IPS-NIHi7 (cell line): ENCODE measurements around the gene TTBK2.
"Not testable (repeated sequence)": the region's sequence is repeated elsewhere in the genome, so short reads cannot be mapped to it uniquely, and the experiment has no call there.

Experiments used
- DNase-seq: peaks from one replicate; pipeline ENCODE4 v3.0.0; 2012; ENCODE audit warnings: mixed read lengths; ENCODE audit errors: extremely low spot score

TTBK2 gene

GRCh38 chr15:42908538-42908937 lies 12.0 kb downstream of the TTBK2 start:
- no peak for DNase-seq

DNA sequence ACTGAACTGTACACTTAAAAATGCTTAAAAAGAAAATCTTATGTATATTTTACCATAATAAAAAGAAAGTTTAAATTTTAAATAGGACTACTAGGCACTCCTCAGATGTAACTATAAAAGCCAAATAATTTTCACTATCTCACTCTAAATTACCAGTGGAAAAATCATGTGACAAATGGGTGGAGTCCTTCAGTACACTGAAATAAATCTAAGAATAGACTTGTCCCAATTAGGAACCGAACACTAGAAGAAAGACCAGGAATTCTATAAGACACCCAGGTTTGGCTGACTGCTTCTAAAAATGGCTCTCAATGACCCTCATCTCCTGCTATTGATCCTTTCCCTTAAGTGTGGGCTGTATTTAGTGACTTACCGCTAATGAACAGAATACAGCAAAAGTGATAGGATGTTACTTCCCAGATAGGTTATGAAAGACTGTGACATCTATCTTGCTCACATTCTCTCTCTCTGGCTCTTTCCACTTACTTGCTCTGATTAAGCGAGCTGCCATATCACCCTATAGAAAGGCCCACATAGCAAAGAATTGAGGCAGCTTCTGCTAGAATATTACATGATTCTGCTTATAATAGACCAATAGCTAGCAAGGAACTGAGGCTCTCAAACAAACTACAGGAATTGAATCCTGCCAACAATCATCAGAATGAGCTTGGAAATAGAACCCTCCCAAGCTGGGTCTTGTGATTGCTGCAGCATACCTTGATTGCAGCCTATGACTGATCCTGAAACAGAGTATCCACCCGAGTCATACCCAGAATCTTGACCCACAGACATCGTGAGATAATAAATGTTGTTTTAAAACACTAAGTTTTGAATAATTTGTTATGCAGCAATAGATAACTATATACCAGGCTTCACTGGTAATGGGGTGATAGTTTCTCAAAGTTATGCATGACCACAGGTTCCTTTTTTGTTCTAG lies 16.9 kb downstream of the TTBK2 start:
- no peak for DNase-seq

- not testable (repeated sequence) for DNase-seq
Measured at GRCh38 chr15:42893911-42894310, 26.7 kb downstream of the TTBK2 start.

DNA sequence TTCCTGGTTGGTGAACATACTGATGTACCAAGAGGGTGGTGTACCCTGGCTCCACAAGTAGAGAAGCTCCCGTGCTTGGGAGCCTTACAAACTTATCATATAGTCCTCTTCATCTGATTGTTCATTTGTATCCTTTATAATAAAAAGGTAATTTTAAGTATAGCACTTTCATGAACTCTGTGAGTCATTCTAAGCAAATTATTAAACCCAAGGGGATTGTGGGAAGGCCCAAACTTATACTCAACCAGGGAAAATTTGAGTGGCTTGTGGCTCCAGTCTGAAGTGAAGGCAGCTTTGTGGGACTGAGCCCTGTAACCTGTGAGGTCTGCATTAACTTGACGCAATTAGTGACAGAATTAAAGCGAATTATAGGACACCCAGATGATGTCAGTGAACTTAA lies 29.0 kb downstream of the TTBK2 start:
- DNase-seq, result no peak

DNA sequence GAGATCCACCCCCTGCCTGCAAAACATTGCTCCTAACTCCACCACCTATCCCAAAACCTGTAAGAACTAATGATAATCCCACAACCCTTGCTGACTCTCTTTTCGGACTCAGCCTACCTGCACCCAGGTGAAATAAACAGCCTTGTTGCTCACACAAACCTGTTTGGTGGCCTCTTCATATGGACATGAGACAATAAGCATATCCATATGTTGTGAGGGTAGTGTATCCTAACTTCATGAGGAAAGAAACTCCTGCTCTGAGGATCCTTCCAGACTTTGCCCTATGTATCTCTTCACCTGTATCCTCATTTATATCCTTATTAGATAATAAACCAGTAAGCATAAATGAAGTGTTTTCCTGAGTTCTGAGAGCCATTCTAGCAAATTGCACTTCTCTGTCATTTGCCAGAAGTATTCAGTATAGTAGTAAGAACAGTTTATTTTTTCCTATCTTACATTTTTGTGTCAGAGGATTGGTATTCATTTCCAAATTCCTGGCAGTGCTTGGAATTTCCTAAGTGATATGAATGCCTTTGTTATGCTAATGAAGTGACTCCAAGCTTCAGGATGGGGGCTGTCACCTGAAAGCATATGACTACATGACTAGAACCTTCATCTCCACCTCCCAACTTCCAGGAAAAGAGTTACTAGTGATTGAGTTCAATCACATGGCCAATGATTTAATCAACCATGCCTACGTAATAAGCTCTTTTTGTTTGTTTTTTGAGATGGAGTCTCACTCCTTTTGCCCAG lies 30.2 kb downstream of the TTBK2 start:
- peak; percentile 27 for DNase-seq

GRCh38 chr15:42887384-42887783 lies 33.2 kb downstream of the TTBK2 start:
- DNase-seq, result not testable (repeated sequence)

DNA sequence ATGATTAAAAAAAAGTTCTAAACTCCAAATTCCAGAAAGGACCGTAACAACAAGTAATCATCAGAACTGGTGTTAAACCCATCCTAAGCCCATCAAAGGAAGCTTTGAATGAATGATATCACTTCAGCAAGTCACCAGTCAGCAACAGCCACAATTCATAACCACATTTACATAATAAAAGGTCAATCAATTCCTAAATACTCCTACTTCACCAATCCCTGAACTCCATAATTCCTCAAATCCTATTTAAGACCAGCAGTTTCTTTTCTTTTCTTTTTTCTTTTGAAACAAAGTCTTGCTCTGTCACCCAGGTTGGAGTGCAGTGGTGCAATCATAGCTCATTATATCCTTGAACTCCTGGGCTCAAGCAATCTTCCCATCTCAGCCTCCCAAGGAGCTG lies 40.5 kb downstream of the TTBK2 start:
- no peak for DNase-seq

DNA sequence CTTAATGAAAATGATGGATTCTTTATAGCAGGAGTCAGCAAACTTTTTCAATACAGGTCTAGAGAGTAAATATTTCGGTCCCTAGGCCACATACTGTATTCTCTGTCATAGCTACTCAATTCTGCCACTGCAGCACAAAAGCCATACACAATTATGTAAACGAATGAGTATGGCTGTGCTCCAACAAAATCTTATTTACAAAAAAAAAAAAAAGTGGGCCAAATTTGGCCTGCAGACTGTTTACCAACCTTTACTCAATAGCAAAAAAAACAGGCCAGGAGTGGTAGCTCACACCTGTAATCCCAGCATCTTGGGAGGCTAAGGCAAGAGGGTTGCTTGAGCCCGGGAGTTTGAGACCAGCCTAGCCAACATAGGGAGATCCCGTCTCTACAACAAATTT lies 41.1 kb downstream of the TTBK2 start:
- no peak for DNase-seq

- no peak for DNase-seq
Measured at GRCh38 chr15:42876224-42876623, 44.4 kb downstream of the TTBK2 start.

GRCh38 chr15:42868683-42869082 lies 51.9 kb downstream of the TTBK2 start:
- DNase-seq, result no peak

DNA sequence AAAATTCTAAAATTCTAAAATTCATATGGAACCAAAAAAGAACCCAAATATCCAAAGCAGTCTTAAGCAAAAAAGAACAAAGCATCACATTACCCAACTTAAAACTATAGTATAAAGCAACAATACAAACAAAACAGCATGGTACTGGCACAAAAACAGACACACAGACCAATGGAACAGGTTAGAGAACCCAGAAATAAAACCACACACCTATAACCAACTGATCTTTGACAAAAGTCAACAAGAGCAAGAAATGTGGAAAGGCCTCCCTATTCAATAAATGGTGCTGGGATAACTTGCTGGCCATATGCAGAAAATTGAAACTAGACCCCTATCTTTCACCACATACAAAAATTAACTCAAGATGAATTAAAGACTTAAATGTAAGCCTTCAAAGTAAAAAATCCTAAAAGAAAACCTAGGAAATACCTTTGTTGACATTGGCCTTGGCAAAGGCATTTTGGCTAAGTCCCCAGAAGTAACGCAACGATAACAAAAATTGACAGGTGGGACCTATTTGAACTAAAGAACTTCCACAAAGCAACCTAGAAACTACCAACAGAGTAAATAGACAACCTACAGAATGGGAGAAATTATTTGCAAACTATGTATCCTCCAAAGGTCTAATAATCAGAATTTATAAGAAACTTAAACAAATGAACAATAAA lies 56.9 kb downstream of the TTBK2 start:
- no peak for DNase-seq

GRCh38 chr15:42858999-42859789 lies 61.4 kb downstream of the TTBK2 start:
- no peak for DNase-seq

DNA sequence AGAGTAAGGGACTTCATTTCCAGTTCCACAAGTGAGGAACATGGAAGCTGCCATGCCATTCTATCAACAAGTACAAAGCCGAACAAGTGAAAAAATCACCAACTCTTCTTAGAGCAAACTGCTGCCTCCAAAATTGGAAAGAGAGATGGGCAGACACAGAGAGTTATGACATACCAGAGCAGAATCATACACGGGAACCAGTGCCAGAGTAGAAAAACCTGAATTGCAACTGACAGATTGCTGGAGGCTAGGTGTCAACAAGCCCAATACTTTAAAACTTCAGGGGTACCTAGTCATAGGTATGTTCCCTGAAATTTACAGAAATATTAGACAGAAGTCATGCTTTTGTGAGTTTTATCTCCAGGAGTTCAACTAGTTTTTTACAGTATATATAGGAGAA lies 62.0 kb downstream of the TTBK2 start:
- no peak for DNase-seq

- DNase-seq, result no peak
Measured at GRCh38 chr15:42854576-42854975, 66.0 kb downstream of the TTBK2 start.

DNA sequence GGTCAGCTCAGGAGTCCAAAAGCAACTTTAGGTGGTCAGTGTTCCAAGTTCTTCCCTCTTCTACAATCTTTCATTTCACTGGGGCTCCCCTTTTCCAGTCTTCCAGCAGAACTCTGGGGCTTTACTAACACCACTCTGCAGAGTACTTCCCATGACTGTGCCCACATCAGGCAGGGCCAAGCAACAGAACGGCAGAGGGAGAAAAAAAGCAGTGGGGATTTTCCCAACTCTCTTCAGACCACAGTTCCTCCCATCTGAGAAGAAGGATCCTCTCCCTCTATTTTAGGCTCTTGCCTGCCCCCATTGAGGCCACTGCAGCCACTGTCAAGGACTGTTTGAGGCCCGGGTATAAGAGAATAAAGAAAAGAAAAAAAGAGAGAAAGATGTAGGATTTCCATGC lies 70.7 kb downstream of the TTBK2 start:
- DNase-seq, result no peak

DNA sequence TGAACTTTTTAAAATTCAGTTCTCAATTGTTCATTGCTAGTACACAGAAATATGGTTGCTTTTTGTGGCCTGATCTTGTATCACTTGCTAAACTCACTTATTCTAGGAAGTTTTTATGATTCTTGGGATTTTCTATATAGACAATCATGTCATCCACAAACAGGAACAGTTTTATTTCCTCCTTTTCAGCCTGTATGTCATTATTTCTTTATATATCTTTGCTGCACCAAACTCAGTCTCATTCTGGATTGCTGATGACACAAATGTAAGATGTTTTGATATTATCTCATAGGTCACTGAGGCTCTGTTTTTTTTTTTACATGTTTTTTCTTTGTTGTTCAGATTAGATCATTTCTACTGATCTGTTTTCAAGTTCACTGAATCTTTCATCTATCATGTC lies 71.7 kb downstream of the TTBK2 start:
- DNase-seq, result no peak

GRCh38 chr15:42846647-42847046 lies 73.9 kb downstream of the TTBK2 start:
- no peak for DNase-seq

DNA sequence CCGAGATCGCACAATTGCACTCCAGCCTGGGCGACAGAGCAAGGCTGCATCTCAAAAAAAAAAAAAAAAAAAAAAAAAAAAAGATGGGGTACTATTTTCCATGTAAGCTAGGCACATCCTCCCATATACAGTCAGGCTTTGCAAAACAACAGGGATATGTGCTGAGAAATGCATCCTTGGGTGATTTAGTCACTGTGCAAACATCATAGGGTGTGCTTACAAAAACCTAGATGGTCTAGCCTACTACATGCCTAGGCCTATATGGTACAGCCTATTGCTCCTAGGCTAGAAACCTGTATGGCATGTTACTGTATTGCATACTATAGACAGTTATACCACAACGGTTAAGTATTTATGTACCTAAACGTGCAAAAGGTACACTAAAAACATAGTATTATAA lies 75.0 kb downstream of the TTBK2 start:
- no peak for DNase-seq

DNA sequence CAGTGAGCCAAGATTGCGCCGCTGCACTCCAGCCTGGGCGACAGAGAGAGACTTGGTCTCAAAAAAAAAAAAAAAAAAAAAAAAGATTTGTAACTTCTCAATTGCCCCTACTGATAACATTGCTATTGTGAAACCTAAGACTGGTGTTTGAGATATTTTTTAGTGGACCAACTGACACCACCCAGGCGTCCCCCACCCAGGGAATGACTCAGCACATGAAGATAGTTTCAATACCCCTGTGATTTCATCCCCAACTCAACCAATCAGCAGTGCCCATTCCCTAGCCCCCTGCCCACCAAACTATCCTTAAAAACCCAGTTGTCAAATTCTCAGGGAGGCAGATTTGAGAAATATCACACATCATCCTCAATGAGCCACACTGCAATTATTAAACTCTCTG lies 76.9 kb downstream of the TTBK2 start:
- no peak for DNase-seq

- DNase-seq, result no peak
Measured at GRCh38 chr15:42836251-42836650, 84.3 kb downstream of the TTBK2 start.

GRCh38 chr15:42832576-42832975 lies 88.0 kb downstream of the TTBK2 start:
- no peak for DNase-seq
